Measurements from ENCODE around the gene CEP135.
A peak's percentile ranks its signal among the peaks of the same experiment; 100 is the strongest.
"Not testable (repeated sequence)": the region's sequence is repeated elsewhere in the genome, so short reads cannot be mapped to it uniquely, and the experiment has no call there.

The CEP135 gene

DNA sequence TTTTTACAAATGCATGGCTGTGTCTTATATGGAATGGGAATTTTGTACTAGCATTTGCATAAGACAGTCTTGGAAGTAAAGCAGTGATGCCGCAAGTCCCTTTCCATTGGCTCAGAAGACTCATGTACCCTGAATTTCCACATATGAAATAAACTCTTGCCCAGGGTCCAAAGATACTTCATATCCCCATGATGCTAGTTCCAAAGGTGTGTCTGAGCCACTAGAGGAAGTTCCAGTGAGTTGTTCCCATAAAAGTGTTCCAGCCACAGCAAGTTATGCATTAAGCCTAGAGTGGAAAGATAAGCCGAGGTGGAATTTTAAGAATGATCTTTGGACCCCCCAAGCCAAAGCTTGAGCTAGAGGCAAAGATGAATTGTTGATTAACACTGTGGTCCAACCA lies 9.3 kb upstream of the CEP135 start:
- DNase-seq (ENCODE audit: low spot score): no peak

DNA sequence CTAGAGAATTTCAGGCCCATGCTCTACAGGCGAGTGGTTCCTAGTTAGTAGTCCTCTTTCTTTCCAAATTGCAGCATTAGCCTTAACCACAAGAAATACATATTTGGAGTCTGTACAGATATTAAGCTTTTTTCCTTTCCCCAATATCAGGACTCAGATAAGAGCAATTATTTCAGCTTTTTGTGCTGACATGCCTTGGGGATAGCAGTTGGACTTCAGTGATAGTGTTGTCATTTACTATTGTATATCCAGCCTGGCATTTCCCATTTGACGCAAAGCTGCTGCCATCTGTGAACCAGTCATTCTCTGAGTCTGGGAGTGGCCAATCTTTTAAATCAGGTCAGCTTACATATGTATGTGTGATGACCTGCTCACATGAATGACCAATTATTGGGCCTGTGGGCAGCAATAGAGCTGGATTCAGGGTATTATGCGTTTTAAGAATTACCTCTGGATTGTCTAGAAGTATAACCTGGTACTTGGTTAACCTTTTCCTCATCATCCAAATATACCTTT lies 6.8 kb upstream of the CEP135 start:
- no peak for DNase-seq (ENCODE audit: low spot score)

- peak; percentile 61 for DNase-seq (ENCODE audit: low spot score)
Measured at GRCh38 chr4:55947254-55947882, 1.4 kb upstream of the CEP135 start.

DNA sequence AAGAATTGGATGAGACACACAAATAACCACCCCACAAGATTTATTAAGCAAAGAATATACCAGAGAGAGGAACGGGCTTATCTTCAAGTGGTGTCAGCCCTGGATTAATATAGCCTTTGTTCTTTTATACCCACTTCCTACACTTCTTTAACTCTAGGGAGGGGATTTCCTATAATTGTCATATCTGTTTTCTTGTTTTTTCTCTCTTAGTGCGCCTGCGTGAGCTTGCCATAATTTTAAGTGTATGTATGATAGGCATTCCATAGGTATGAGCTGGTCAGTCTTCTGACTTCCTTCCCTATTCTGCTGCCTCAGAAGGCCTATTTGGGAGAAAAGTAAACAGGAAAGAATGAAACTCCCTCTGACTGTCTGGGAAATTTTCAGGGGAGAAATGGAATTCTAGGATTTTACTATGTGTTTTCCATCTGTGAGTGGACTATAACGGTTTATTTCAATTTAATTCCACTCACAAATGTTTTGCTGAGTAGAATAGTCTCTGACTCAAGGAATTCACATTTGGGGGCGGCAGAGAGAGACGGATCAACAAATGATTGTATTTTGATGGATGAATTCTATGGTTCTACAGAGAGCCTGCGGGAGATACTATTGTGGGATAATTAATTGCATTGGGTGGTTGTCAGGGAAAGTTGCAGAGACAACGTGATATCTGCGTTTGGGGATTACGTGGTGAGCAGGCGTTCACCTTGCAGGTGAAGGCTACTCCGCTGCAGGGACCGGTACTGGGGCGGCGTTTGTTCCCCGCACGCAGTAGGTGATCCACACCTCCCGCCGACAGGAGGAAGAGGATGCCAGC lies 626 bp upstream of the CEP135 start:
- DNase-seq (ENCODE audit: low spot score): peak; percentile 53

- DNase-seq (ENCODE audit: low spot score): no peak
Measured at GRCh38 chr4:55949482-55949802, 697 bp downstream of the CEP135 start.

DNA sequence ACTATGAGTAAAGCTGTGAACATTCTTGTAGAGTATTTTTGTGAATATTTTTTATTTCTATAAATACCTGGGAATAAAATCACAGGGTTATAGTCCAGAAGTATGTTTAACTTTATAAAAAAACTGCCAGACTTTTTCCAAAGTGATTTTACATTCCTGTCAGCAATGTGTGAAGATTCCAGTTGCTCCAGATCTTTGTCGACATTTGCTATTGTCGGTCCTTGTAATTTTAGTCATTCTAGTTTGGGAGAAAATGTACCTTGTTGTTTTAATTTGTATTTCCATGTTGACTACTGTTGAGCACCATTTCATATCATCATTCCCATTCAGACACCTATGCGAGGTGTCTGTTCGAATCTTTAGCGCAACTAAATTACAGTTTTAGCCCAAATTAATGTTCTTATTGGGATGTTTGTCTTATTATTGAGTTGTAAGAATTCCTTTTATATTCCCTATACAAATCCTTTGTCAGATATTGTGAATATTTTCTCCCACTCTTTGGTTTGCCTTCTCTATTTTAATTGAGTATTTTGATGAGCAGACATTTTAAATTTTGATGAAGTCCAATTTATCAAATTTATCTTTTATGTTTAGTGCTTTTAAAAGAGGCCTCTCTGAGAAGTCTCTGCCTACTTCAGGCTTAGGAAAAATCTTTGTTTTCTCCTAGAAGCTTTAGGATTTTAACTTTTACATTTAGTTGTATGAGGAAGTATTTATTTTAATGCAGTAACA lies 2.6 kb downstream of the CEP135 start:
- no peak for DNase-seq (ENCODE audit: low spot score)

DNA sequence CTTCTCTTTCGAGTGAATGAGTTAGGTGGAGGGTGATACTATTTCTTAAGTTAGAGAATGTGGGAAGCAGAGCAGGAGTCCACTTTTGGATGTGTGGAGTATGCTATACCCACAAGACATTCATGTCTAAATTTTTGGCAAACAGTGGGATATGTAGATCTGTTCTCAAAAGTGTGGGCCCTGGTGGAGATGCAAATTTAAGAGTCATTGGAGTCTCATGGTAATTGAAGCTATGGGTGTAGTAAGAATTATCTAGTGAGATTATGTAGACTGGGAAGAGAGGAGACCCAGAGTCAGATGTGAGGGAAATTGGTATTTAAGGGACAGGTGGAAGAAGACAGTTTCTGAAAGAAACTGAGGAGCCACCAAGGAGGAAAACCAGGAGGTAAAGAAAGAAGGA lies 7.0 kb downstream of the CEP135 start:
- DNase-seq (ENCODE audit: low spot score): no peak

DNA sequence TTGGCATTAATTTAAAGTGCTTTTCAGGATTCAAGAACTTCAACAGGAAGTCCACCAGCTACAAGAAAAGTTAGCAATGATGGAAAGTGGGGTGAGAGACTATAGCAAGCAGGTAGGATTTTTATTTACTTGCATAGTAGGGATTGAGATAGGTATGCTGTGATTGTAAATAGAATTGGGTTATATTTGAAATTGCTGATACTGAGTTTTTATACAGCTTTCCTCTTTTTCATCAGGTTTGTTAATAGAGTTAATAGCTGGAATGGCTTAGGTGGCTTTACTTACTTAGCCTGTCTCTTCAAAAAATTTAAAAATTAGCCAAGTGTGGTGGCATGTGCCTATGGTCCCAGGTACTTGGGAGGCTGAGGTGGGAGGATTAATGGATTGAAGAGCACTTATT lies 10.9 kb downstream of the CEP135 start:
- no peak for DNase-seq (ENCODE audit: low spot score)

DNA sequence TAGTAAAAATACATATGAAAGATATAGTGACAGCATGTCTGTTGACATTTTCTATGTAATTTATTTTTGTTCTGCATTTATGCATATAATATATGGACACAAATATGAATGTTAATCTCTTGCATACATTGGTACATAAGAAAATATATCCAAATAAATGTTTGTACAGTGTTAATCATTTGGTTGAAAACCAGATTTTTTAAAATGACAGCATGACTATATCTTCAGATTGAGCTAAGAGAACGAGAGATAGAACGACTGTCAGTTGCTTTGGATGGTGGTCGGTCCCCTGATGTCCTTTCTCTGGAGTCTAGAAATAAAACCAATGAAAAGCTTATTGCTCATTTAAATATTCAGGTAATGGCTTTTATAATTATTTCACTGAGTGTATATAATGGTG lies 15.3 kb downstream of the CEP135 start:
- no peak for DNase-seq (ENCODE audit: low spot score)

DNA sequence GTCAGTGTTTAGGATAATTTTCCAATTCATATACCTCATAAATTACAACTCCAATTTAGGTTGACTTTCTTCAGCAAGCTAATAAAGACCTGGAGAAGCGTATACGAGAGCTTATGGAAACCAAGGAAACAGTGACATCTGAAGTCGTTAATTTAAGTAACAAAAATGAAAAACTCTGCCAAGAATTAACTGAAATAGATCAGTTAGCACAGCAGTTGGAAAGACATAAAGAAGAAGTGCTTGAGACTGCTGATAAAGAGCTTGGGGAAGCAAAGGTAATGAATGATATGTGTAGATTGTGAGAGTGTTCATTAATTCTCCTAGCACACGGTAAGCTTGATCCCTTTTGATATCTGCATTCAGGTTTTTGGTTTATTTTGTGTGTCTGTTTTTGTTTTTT lies 16.8 kb downstream of the CEP135 start:
- no peak for DNase-seq (ENCODE audit: low spot score)

GRCh38 chr4:55966324-55966723 lies 17.6 kb downstream of the CEP135 start:
- not testable (repeated sequence) for DNase-seq (ENCODE audit: low spot score)

DNA sequence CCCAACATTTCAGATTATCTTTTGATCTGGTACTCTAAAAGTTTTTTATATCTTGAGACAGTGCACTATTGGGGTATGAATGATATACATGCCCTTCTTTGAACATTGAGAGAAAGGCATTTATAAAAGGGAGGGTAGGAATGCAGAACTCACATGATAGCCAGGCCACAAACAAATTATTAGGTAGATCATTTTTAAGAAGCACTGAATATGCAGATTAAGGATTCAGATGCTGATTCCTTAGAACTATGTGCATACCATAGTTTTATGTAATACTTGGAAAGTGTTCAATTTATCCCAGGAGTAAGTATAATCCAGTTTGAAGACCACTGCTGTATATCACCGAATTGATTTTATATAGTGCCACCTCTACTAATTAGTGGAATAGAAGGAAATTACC lies 18.6 kb downstream of the CEP135 start:
- DNase-seq (ENCODE audit: low spot score): no peak

- DNase-seq (ENCODE audit: low spot score): no peak
Measured at GRCh38 chr4:55973650-55974049, 24.9 kb downstream of the CEP135 start.

DNA sequence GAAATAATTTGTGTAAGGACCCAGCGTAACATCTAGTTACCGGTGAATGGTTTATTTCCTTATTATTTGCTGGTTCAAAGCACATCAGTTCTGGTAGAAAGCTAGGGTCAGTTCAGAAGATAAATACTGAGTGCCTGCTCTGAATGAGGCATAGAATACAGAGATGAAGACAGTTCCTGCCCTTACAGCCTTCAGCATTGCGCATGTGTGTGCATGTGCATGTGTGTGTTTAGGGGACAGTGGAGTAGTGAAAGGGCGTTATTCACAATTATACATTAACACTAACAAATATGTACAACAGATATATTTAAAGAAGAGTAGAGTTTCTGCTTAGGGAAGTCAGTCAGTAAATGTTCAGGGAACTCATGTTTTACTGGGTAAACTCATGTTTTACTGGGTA lies 29.1 kb downstream of the CEP135 start:
- DNase-seq (ENCODE audit: low spot score): no peak

DNA sequence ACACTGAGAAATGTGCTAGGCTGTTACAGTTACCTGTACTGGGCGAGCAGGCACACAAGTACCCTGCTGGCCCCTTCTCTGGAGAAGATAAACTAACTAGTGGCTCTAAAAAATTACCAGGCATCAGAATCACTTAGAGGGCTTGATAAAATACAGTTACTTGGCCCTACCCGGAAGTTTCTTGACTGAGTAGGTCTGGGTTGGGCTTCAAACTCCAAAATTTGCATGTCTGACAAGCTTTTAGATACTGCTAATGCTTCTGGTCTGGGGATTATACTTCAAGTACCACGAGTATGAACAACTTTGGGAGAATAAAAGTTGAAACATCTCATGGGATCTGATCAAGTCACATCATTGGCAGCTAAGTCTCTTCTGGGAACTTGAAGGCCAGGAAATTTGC lies 30.8 kb downstream of the CEP135 start:
- DNase-seq (ENCODE audit: low spot score): peak; percentile 38

GRCh38 chr4:55980725-55981124 lies 32.0 kb downstream of the CEP135 start:
- DNase-seq (ENCODE audit: low spot score): no peak

DNA sequence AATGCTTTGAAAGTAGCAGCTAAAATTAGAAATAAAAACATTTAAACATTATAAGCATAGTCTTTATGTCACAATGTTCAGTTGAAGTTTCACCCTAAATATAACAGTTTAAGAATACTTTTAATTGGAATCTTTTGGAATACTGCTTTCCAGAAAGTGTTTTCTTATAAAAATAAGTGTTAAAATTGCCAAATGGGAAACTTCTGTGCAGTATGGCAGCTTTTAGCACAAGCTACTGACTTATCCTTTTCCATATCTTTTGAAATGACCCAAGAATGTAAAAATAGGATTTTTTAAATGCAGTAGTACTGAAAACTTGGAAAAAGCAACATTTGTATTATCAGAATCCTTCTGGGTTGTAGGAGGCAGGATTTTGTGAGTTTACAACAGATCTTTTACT lies 34.2 kb downstream of the CEP135 start:
- no peak for DNase-seq (ENCODE audit: low spot score)

- no peak for DNase-seq (ENCODE audit: low spot score)
Measured at GRCh38 chr4:55989766-55990165, 41.0 kb downstream of the CEP135 start.

DNA sequence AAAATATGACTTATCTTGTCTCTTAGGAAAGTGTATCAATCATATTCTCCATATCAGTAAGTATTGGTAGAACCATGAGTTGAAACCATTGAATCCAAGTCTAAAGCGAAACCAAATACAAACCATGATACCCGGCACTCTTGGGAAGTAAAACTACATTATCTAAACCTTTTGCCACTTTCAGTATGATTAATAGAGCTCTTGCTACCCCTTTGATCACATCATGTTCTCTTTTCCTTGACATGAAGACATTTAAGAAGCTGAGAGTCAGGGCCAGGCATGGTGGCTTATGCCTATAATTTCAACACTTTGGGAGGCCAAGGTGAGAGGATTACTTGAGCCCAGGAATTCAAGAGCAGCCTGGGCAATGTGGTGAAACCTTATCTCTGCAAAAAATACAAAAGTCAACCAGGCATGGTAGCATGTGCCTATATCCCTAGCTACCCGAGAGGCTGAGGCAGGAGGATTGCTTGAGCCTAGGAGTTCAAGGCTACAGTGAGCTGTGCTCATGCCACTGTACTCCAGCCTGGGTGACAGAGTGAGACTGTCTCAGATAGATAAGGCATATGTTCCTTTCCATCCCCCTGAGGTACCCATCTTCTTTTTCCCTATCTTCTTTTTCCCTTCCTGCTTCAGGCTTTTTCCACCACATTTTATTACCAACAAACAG lies 45.4 kb downstream of the CEP135 start:
- peak; percentile 17 for DNase-seq (ENCODE audit: low spot score)

- DNase-seq (ENCODE audit: low spot score): no peak
Measured at GRCh38 chr4:55996646-55997045, 47.9 kb downstream of the CEP135 start.

DNA sequence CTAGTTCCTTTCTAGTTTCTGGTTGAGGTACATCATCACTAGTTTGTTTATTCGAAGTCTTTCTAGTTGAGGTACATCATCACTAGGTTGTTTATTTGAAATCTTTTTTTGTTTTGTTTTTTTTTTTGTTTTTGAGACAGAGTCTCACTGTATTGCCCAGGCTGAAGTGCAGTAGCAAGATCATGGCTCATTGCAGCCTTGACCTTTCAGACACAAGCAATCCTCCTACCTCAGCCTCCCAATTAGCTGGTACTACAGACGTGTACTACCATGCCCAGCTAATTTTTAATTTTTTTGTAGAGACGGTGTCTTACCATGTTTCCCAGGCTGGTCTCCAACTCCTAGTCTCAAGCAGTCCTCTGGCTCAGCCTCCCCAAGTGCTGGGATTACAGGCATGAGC lies 54.9 kb downstream of the CEP135 start:
- DNase-seq (ENCODE audit: low spot score): no peak

DNA sequence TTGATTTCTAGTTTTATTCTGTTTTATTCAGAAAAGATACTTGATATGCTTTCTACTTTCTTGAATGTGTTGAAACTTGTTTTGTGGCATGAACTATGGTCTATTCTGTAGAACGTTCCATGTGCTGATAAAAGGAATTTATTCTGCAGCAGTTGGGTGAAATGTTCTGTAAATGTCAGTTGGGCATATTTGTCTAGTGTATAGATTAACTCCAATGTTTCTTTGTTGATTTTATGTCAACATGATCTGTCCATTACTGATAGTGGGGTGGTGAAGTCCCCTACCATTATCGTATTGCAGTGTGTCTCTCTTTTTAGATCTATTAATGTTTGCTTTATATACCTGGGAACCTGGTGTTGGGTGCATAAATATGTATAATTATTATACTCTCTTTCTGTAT lies 55.5 kb downstream of the CEP135 start:
- DNase-seq (ENCODE audit: low spot score): no peak

- DNase-seq (ENCODE audit: low spot score): no peak
Measured at GRCh38 chr4:56007154-56007553, 58.4 kb downstream of the CEP135 start.

Data from germinal center (tissue), 1 donor.